Ascending aorta (tissue), 2 donors: ENCODE measurements around the gene FGF12. TPM values are rescaled to one million over a fixed set of nuclear protein-coding genes. Genes with fewer than 3 reads are reported as not detected.

Experiments
- DNase-seq, 2 donors: peaks; one replicate each; pipeline ENCODE4 v3.0.0-alpha.2; 2019; ENCODE audit warnings: low spot score in 2 of 2
- H3K27ac ChIP-seq, 2 donors: fragments of 200-600 bp; sonication (generic); one replicate each; pipeline ENCODE4 v1.5.1; 2016 to 2017; ENCODE audit warnings: mild to moderate bottlenecking in 1 of 2
- H3K27me3 ChIP-seq: fragments of 200-600 bp; sonication (generic); one replicate; pipeline ENCODE4 v1.5.1; 2017
- H3K36me3 ChIP-seq, 2 donors: fragments of 200-600 bp; sonication (generic); one replicate each; pipeline ENCODE4 v1.5.1; 2016
- H3K4me1 ChIP-seq, 2 donors: fragments of 200-600 bp; sonication (generic); one replicate each; pipeline ENCODE4 v1.5.1; 2016 to 2017; ENCODE audit warnings: mild to moderate bottlenecking in 1 of 2
- H3K4me3 ChIP-seq, 2 donors: fragments of 200-600 bp; sonication (generic); one replicate each; pipeline ENCODE4 v1.5.1; 2016 to 2017; ENCODE audit warnings: mild to moderate bottlenecking in 1 of 2
- H3K9me3 ChIP-seq, 2 donors: fragments of 200-600 bp; sonication (generic); one replicate each; pipeline ENCODE4 v1.5.1; 2016
- intact Hi-C: fragments of 100-400 bp; cut with DNase I; formaldehyde crosslinking; loops from one replicate; pipeline ENCODE4 v1.15.1; 2023
- total RNA-seq: library from RNA; depleted of rRNA; stranded (reverse); fragments of >200 nt; gene quantifications from one replicate; pipeline ENCODE4 v1.1.0, GENCODE V29; 2016
- TF ChIP-seq, protein P1 (sequence below), 3 experiments: fragments of 200-600 bp in 2 of 3; fragments of 450-650 bp in 1 of 3; sonication (generic) in 2 of 3; IDR thresholded peaks; one replicate each; pipeline ENCODE4 v1.5.1; 2016 to 2019; ENCODE audit warnings: antibody characterized with exemption in 3 of 3, mild to moderate bottlenecking in 1 of 3, moderate library complexity in 1 of 3

Gene FGF12
- total RNA-seq, 1 donor from 2014 or later = 0.43 TPM

DNA sequence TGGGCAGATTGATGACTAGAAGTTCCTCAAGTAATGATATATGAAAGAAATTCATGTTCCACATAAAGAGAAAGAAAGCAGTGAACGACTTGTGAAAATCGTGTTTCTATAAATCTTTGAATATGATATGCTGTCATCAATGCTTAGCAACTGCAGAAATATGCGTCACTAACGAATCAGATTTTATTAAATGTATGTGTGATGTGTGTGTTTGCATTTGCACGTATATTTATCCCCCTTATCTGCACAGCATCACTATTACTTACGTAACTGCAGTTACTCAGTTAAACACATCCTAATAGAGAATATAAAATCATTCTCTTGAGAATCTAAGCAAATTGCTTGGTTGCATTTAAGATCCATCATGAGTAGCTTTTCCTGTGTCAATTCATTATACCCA lies 468.6 kb downstream of the FGF12 start:
- DNase-seq = no peak
- intact Hi-C loops = no loop called here
- H3K36me3 ChIP-seq = no peaks in the 10 kb centered on the region

DNA sequence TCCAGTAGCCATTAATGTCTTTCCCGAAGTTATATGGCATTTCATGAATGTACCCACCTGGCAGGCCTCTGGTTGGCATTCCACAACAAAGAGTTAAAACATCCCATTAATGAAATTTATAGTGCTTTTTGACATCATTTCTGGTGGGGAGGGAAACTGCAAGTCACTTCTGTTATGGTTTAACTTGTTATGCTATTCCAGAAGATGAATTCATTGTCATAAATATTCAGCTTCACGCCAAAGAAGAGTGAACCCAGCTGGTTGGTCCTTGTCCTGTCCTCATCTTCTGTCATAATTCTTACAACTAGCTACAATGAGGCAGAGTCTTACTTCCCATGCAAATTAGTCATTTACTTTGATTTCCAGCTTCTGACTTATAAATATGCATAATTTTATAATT lies 471.5 kb downstream of the FGF12 start:
- Histone ChIP-seq H3K4me1 (no peaks in the 10 kb centered on the region), H3K9me3 (no peaks in the 10 kb centered on the region), H3K27ac (no peak overlapping the region), H3K36me3 (no peaks in the 10 kb centered on the region), H3K4me3 (no peak overlapping the region), H3K27me3 (no peaks in the 10 kb centered on the region)
- TF ChIP-seq, protein P1, sequence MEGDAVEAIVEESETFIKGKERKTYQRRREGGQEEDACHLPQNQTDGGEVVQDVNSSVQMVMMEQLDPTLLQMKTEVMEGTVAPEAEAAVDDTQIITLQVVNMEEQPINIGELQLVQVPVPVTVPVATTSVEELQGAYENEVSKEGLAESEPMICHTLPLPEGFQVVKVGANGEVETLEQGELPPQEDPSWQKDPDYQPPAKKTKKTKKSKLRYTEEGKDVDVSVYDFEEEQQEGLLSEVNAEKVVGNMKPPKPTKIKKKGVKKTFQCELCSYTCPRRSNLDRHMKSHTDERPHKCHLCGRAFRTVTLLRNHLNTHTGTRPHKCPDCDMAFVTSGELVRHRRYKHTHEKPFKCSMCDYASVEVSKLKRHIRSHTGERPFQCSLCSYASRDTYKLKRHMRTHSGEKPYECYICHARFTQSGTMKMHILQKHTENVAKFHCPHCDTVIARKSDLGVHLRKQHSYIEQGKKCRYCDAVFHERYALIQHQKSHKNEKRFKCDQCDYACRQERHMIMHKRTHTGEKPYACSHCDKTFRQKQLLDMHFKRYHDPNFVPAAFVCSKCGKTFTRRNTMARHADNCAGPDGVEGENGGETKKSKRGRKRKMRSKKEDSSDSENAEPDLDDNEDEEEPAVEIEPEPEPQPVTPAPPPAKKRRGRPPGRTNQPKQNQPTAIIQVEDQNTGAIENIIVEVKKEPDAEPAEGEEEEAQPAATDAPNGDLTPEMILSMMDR (IDR thresholded peaks at IDR 0.05) = no peak
- DNase-seq = no peak
- intact Hi-C loops = no loop called here

More for the DNA sequence above, 468.6 kb downstream of the FGF12 start:
- Histone ChIP-seq H3K9me3 (no peaks in the 10 kb centered on the region), H3K27me3 (no peaks in the 10 kb centered on the region), H3K27ac (no peak overlapping the region), H3K4me1 (no peaks in the 10 kb centered on the region), H3K4me3 (no peak overlapping the region)
- TF ChIP-seq, protein P1 (IDR thresholded peaks at IDR 0.05) = no peak

DNA sequence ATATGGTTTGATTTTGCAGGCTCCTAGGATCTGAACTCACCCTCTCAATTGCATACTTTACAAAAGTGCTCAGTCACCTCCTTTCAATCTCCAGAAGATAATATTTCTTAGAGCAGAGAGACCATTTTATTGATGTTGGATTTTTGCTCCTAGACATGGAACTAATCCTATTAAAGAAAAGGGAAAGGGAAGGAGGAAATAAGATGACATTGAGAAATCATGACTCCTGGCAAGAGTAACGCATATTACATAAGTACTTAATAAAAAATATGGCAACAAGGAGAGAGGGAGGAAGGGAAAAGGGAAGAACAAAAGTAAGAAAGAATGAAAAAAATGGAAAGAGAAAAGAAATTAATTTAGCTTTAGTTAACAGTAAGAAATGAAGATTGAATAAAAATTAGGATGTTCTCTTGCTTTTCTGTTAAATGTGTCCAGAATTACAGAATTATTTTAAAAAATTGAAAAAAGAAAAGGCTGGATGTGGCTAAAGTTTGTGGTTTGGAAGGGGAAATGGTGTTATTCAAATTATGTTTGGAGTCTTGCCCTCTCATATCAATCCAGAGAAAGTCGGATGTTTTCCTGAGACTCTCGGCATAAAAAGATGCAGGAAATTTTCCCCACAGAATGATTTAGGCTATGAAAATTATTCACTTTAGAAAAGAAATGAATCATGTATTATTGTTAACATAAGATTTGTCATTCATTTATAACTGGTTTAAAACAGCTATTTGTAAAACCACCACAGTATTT lies 474.0 kb downstream of the FGF12 start:
- no peak for DNase-seq
- H3K27me3 ChIP-seq = no peaks in the 10 kb centered on the region
- H3K9me3 ChIP-seq = no peaks in the 10 kb centered on the region
- H3K4me3 ChIP-seq = no peak overlapping the region
- no peak overlapping the region for H3K27ac ChIP-seq
- intact Hi-C loops = no loop called here
- no peaks in the 10 kb centered on the region for H3K4me1 ChIP-seq
- no peaks in the 10 kb centered on the region for H3K36me3 ChIP-seq
- TF ChIP-seq, protein P1 (IDR thresholded peaks at IDR 0.05) = no peak

DNA sequence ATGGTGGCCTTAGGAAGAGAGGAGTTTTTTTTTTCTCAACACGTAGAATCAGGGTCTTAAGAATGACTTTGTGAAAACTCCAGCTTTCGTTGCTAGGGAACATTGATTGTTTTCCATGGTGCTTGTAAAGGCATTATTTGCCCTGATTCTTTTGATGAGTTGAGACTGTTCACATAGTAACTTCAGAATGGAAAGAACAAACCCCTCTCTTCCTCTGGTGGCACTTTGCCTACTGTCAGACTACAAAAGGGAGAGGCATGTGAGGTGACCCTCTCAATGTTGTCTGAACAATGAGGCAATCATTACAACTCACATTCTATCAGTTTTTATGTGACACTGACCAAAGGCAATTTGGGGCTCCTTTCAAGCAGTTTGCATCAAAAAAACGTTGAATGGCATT lies 477.8 kb downstream of the FGF12 start:
- TF ChIP-seq, protein P1 (IDR thresholded peaks at IDR 0.05) = no peak

DNA sequence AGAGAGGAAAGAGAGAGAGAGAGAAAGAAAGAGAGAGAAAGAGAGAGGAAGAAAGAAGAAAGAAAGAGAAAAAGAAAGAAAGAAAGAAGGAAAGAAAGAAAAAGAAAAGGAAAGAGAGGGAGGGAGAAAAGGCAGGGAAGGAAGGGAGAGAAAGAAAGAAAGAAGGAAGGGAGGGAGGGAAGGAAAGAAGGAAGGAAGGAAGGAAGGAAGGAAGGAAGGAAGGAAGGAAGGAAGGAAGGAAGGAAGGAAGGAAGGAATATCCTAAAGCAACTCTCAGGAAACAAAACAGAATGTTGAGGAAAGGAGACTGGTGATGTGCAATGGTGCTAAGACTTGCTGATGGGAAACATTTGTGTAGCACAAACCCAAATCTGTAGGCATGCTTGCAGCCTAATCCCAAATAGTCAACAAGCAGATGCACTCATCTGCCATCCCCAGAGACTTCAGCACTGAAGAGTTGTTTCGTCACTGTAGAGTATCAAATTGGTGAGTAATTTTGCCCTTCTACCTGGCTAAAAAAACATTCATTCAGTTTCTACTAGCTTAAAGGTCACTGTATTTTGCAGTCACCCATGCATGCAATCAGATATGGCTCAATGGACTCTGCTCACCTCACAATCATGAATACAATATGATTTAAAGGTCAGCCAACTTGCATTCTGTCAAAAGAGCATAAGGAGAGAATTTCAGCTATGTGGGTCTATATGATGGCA lies 480.3 kb downstream of the FGF12 start:
- Histone ChIP-seq H3K4me1 (no peaks in the 10 kb centered on the region), H3K27ac (no peak overlapping the region), H3K36me3 (no peaks in the 10 kb centered on the region), H3K9me3 (no peaks in the 10 kb centered on the region), H3K4me3 (no peak overlapping the region), H3K27me3 (no peaks in the 10 kb centered on the region)
- TF ChIP-seq, protein P1 (IDR thresholded peaks at IDR 0.05) = no peak
- DNase-seq = no peak
- intact Hi-C loops = no loop called here

More for the DNA sequence above, 477.8 kb downstream of the FGF12 start:
- no peak for DNase-seq
- no peaks in the 10 kb centered on the region for H3K27me3 ChIP-seq
- no peak overlapping the region for H3K4me3 ChIP-seq
- H3K9me3 ChIP-seq = no peaks in the 10 kb centered on the region
- no peaks in the 10 kb centered on the region for H3K36me3 ChIP-seq
- H3K4me1 ChIP-seq = no peaks in the 10 kb centered on the region
- intact Hi-C loops = no loop called here
- no peak overlapping the region for H3K27ac ChIP-seq
